Measurements from ENCODE around the gene SMPD3.

SMPD3 gene

GRCh38 chr16:68319185-68319908 lies 129.0 kb downstream of the SMPD3 start:
- no peak for DNase-seq

GRCh38 chr16:68313116-68313515 lies 135.2 kb downstream of the SMPD3 start:
- no peak for DNase-seq

GRCh38 chr16:68310774-68311511 lies 137.4 kb downstream of the SMPD3 start, which contains the start of the genes PRMT7 and SLC7A6OS:
Gene PRMT7 (plus strand): TSS chr16:68311019. CDS start chr16:68315980, 4,961 bp downstream.
Gene SLC7A6OS (minus strand): TSS chr16:68310946. CDS start chr16:68310926, 20 bp downstream.
- DNase-seq, result peak; percentile 66 to 94

GRCh38 chr16:68310437-68310773 lies 137.9 kb downstream of the SMPD3 start:
- DNase-seq, result no peak

GRCh38 chr16:68309799-68310198 lies 138.5 kb downstream of the SMPD3 start:
- no peak for DNase-seq

All from bone marrow (tissue), 2 donors.